K562 (cell line): ENCODE data around the gene CACNG5. TPM values are rescaled to one million over a fixed set of nuclear protein-coding genes. Genes with fewer than 3 reads are reported as not detected.

Experiments
- ATAC-seq: fragments of 200-7000 bp; cut with Tn5 transposase; 3 replicates; pipeline ENCODE4 v1.9.1; 2020; ENCODE audit warnings: moderate library complexity
- BruUV-seq: library from RNA; stranded (reverse); fragments of 400-500 nt; replicated peaks from 2 replicates; lab custom pipeline; 2021; lab: Mats Ljungman, UMichigan
- CTCF ChIA-PET: fragments of 300-600 bp; formaldehyde crosslinking; extraction: SDS; loops from one replicate; lab custom pipeline; 2021; ENCODE audit warnings: low intra/inter-chr PET ratio; lab: Yijun Ruan, JAX
- POLR2A ChIA-PET: fragments of 300-600, 350-650 bp; sonication (Branson Sonifier 250); formaldehyde crosslinking; extraction: SDS; loops from one replicate; lab custom pipeline; 2021; ENCODE audit warnings: antibody characterized with exemption, inconsistent platforms; lab: Yijun Ruan, JAX
- DNase-seq, 4 experiments: peaks; one replicate each; pipeline versions ENCODE4 v3.0.0 to v3.0.0-alpha.2; 2011 to 2018; ENCODE audit warnings: low spot score in 3 of 4, mixed read lengths in 3 of 4; ENCODE audit errors: extremely low read depth in 1 of 4
- FAIRE-seq: peaks from 2 replicates; lab custom pipeline; 2011; peaks lifted over from hg19 to GRCh38; lab: Jason Lieb, UNC
- H2AFZ ChIP-seq: 2 replicates; pipeline ENCODE4 v1.6.0; 2011; ENCODE audit warnings: low read depth, low read length, control low read depth, inconsistent platforms
- H3K27ac ChIP-seq: fragments of 200-600 bp; 3 replicates; pipeline ENCODE4 v1.8.0; 2011; ENCODE audit warnings: low read depth, mild to moderate bottlenecking, control low read depth, inconsistent platforms, low read length, moderate library complexity, mixed read lengths; ENCODE audit errors: extremely low read depth
- H3K27me3 ChIP-seq, 2 experiments: fragments of 300-600 bp in 1 of 2; 2 replicates in 1 of 2; 3 replicates in 1 of 2; pipeline versions ENCODE4 v1.6.0 to v1.8.0; 2011; ENCODE audit warnings: inconsistent platforms in 2 of 2, low read length in 2 of 2, mild to moderate bottlenecking in 1 of 2, mixed read lengths in 1 of 2, moderate library complexity in 1 of 2; ENCODE audit not compliant: control insufficient read depth in 2 of 2, insufficient read depth in 2 of 2
- H3K36me3 ChIP-seq: fragments of 300-600 bp; 3 replicates; pipeline ENCODE4 v1.8.0; 2011; ENCODE audit warnings: mild to moderate bottlenecking, low read length, inconsistent platforms; ENCODE audit not compliant: control insufficient read depth, insufficient read depth
- H3K4me1 ChIP-seq, 2 experiments: fragments of 200-600 bp in 1 of 2; replicated peaks in 1 of 2; 2 replicates in 1 of 2; 3 replicates in 1 of 2; pipeline versions ENCODE4 v1.5.1 to v1.8.0; 2011; ENCODE audit warnings: inconsistent platforms in 2 of 2, low read length in 2 of 2, mild to moderate bottlenecking in 1 of 2, mixed read lengths in 1 of 2, moderate library complexity in 1 of 2; ENCODE audit not compliant: control insufficient read depth in 2 of 2, insufficient read depth in 2 of 2
- H3K4me2 ChIP-seq: 2 replicates; pipeline ENCODE4 v1.6.1; 2011; ENCODE audit warnings: low read length, control low read depth, inconsistent platforms, mixed read lengths; ENCODE audit not compliant: insufficient read depth
- H3K4me3 ChIP-seq: fragments of 200-600 bp; sonication (generic), shearing (Covaris generic); 2 replicates; pipeline ENCODE4 v1.5.1; 2016; ENCODE audit warnings: control low read depth, inconsistent platforms
- H3K79me2 ChIP-seq: fragments of 200-600 bp; 3 replicates; pipeline ENCODE4 v1.8.0; 2011; ENCODE audit warnings: low read length, inconsistent platforms; ENCODE audit not compliant: control insufficient read depth, insufficient read depth
- H3K9ac ChIP-seq, 2 experiments: 2 replicates each; pipeline versions ENCODE4 v1.6.0 to v1.6.1; 2011; ENCODE audit warnings: low read depth in 2 of 2, low read length in 2 of 2, control low read depth in 1 of 2, inconsistent platforms in 1 of 2, mild to moderate bottlenecking in 1 of 2, mixed read lengths in 1 of 2; ENCODE audit not compliant: insufficient read depth in 1 of 2
- H3K9me1 ChIP-seq: one replicate; pipeline ENCODE4 v1.6.0; 2011; ENCODE audit warnings: inconsistent platforms, mild to moderate bottlenecking, low read length, moderate library complexity; ENCODE audit not compliant: control insufficient read depth, insufficient read depth
- H3K9me3 ChIP-seq: replicated peaks from 2 replicates; pipeline ENCODE4 v1.5.1; 2011; ENCODE audit warnings: low read depth, low read length, inconsistent platforms; ENCODE audit not compliant: control insufficient read depth, insufficient read depth
- H4K20me1 ChIP-seq: replicated peaks from 2 replicates; pipeline ENCODE4 v1.6.1; 2011; ENCODE audit warnings: low read length, inconsistent platforms, mixed read lengths; ENCODE audit not compliant: control insufficient read depth, insufficient read depth
- EZH2 ChIP-seq: IDR thresholded peaks from 2 replicates; pipeline ENCODE4 v1.6.1; 2012; ENCODE audit warnings: low read depth, mild to moderate bottlenecking, inconsistent platforms, low read length, borderline replicate concordance
- SMAD1 ChIP-seq: fragments of 150-350 bp; IDR thresholded peaks from 2 replicates; pipeline ENCODE4 v1.6.1; 2014; ENCODE audit warnings: low read length, low read depth; ENCODE audit not compliant: partially characterized antibody
- SMARCC2 ChIP-seq: fragments of 450-650 bp; IDR thresholded peaks from 2 replicates; pipeline ENCODE4 v1.6.1; 2017; ENCODE audit warnings: antibody characterized with exemption, moderate library complexity, mild to moderate bottlenecking, low read depth
- ZKSCAN1 ChIP-seq: fragments of 150-350 bp; IDR thresholded peaks from 2 replicates; pipeline ENCODE4 v1.6.1; 2016; ENCODE audit warnings: low read depth, low read length
- WGBS: fragments of 100-300 bp; shearing (Covaris generic); methylation state at CpG from one replicate; pipeline ENCODE4 v1.1.6; 2016; ENCODE audit warnings: low coverage, mixed read lengths; ENCODE audit not compliant: insufficient coverage; ENCODE audit errors: missing lambda C conversion rate; 5-methylcytosine and 5-hydroxymethylcytosine counted together
- in situ Hi-C: fragments of 300-500 bp; cut with MboI; formaldehyde crosslinking; loops from 4 replicates; pipeline ENCODE4 v1.15.0; 2018; ENCODE audit warnings: inconsistent platforms, mixed read lengths
- intact Hi-C: fragments of 100-400 bp; cut with micrococcal nuclease; formaldehyde crosslinking; loops from 2 replicates; pipeline ENCODE4 v1.14.2; 2022
- polyA plus RNA-seq, 8 experiments: library from polyadenylated mRNA; depleted of rRNA in 4 of 8; stranded (reverse) in 5 of 8; unstranded in 3 of 8; fragments of >200 nt; fragmentation: Nextera tagmentation in 2 of 8; fragmentation: Illumina TruSeq in 1 of 8; extraction: Ambion mirVana in 2 of 8; extraction: Trizol in 1 of 8; gene quantifications; 2 replicates each; pipeline versions ENCODE4 v1.2.1 to v1.2.3, GENCODE V29; 2011 to 2014; ENCODE audit warnings: inconsistent platforms in 1 of 8, missing spikeins in 1 of 8
- total RNA-seq, 7 experiments: library from RNA; depleted of rRNA in 6 of 7; stranded (reverse); fragments of >200 nt in 6 of 7; fragmentation: Illumina TruSeq in 2 of 7; extraction: Trizol in 2 of 7; gene quantifications; 2 replicates each; pipeline versions ENCODE4 v1.2.1 to v1.2.3, GENCODE V29; 2011 to 2021; ENCODE audit warnings: low replicate concordance in 1 of 7
- TF ChIP-seq, protein P1 (sequence below): fragments of 150-350 bp; IDR thresholded peaks from 2 replicates; pipeline ENCODE4 v1.6.1; 2014; ENCODE audit warnings: low read depth, mild to moderate bottlenecking, low read length, borderline replicate concordance

The CACNG5 gene
- total and polyA plus RNA-seq, 9 of the 15 experiments (the other 6 are each of a cell fraction or from before 2014, with no cell fraction given) = not detected

DNA sequence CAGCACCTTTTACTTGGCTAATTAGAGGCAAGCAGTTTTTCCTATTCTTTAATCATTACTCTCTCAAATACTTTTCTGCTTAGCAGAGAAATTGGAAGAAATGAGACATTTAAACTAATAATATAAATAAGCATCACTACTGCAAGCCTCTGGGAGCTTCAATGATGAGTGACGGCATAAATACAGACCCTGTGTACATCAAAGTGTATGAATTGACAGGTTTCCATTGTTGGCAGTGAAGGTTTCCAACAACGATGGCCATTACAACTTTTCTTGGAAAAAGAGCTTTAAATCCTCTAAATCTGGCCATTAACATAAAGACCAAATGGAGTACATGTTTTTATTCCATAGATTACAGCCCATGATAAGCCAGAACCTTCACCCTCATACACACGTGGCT lies 39.4 kb upstream of the CACNG5 start:
- H3K9me1 ChIP-seq = no peaks in the 10 kb centered on the region
- 79% methylated on average over 3 of the region's 3 CpGs for WGBS
- BruUV-seq = no TSS peak
- TF ChIP-seq SMARCC2 (no peak), EZH2 (no peak), ZKSCAN1 (no peak), SMAD1 (no peak)
- TF ChIP-seq, protein P1, sequence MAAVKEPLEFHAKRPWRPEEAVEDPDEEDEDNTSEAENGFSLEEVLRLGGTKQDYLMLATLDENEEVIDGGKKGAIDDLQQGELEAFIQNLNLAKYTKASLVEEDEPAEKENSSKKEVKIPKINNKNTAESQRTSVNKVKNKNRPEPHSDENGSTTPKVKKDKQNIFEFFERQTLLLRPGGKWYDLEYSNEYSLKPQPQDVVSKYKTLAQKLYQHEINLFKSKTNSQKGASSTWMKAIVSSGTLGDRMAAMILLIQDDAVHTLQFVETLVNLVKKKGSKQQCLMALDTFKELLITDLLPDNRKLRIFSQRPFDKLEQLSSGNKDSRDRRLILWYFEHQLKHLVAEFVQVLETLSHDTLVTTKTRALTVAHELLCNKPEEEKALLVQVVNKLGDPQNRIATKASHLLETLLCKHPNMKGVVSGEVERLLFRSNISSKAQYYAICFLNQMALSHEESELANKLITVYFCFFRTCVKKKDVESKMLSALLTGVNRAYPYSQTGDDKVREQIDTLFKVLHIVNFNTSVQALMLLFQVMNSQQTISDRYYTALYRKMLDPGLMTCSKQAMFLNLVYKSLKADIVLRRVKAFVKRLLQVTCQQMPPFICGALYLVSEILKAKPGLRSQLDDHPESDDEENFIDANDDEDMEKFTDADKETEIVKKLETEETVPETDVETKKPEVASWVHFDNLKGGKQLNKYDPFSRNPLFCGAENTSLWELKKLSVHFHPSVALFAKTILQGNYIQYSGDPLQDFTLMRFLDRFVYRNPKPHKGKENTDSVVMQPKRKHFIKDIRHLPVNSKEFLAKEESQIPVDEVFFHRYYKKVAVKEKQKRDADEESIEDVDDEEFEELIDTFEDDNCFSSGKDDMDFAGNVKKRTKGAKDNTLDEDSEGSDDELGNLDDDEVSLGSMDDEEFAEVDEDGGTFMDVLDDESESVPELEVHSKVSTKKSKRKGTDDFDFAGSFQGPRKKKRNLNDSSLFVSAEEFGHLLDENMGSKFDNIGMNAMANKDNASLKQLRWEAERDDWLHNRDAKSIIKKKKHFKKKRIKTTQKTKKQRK = no peak
- TF ChIP-seq, all 486 proteins: peak for 0
- Histone ChIP-seq H4K20me1 (no peaks in the 10 kb centered on the region), H3K27me3 (no peaks in the 10 kb centered on the region), H3K36me3 (peaks cover 28% of the 10 kb centered on the region; the same call in 2 of the 3 replicates), H3K9ac (no peak overlapping the region), H3K4me2 (no peak overlapping the region), H3K4me1 (no peaks in the 10 kb centered on the region), H3K9me3 (0 out of 2 replicates have a peak, but pooled peaks cover 3% of the 10 kb centered on the region), H3K79me2 (no peaks in the 10 kb centered on the region), H3K27ac (no peak overlapping the region), H3K4me3 (no peak overlapping the region), H2AFZ (no peak overlapping the region)
- intact Hi-C loops = no loop called here
- DNase-seq = no peak
- in situ Hi-C loops = no loop called here
- ChIA-PET CTCF (no interaction called here), POLR2A (no interaction called here)
- FAIRE-seq = no peak
- ATAC-seq = no peak
